A549 (cell line): ENCODE results near the gene COBLL1. TPM values are rescaled to one million over a fixed set of nuclear protein-coding genes. Genes with fewer than 3 reads are reported as not detected.
A peak's percentile ranks its signal among the peaks of the same experiment; 100 is the strongest.

Source experiments
- ATAC-seq, 2 experiments: fragments of 200-7000 bp in 1 of 2; fragments of >200 bp in 1 of 2; cut with Nextera tagmentation in 1 of 2; cut with Tn5 transposase in 1 of 2; 3 replicates each; pipeline versions ENCODE4 v1.8.0 to v1.9.1; 2018 to 2020; ENCODE audit warnings: mild to moderate bottlenecking in 1 of 2, moderate library complexity in 1 of 2
- CTCF ChIA-PET: fragments of 300-600 bp; sonication (Branson Sonifier 250); formaldehyde crosslinking; extraction: SDS; loops from one replicate; lab custom pipeline; 2021; ENCODE audit warnings: antibody characterized with exemption, inconsistent platforms; lab: Yijun Ruan, JAX
- POLR2A ChIA-PET: fragments of 350-600 bp; formaldehyde crosslinking; extraction: SDS; loops from one replicate; lab custom pipeline; 2021; ENCODE audit warnings: antibody characterized with exemption, inconsistent platforms; lab: Yijun Ruan, JAX
- DNase-seq, 2 experiments: peaks; one replicate each; pipeline versions ENCODE4 v3.0.0 to v3.0.0-alpha.2; 2011 to 2016; ENCODE audit warnings: low read depth in 1 of 2, low spot score in 1 of 2
- FAIRE-seq: peaks from 2 replicates; lab custom pipeline; 2011; peaks lifted over from hg19 to GRCh38; lab: Jason Lieb, UNC
- H3K27ac ChIP-seq, 2 experiments: fragments of >200 bp; sonication (Bioruptor Twin); formaldehyde crosslinking; 3 replicates each; pipeline ENCODE4 v1.5.1; 2016 to 2017
- H3K4me1 ChIP-seq: fragments of >200 bp; sonication (Bioruptor Twin); formaldehyde crosslinking; 3 replicates; pipeline ENCODE4 v1.6.1; 2016
- H3K4me2 ChIP-seq: fragments of >200 bp; sonication (Bioruptor Twin); formaldehyde crosslinking; 3 replicates; pipeline ENCODE4 v1.6.1; 2016
- H3K4me3 ChIP-seq: fragments of >200 bp; sonication (Bioruptor Twin); formaldehyde crosslinking; 3 replicates; pipeline ENCODE4 v1.5.1; 2016
- H3K9me3 ChIP-seq: fragments of >200 bp; sonication (Bioruptor Twin); formaldehyde crosslinking; 3 replicates; pipeline ENCODE4 v1.6.1; 2016
- ATOH8 ChIP-seq: fragments of 250-450 bp; sonication (Bioruptor Pico); IDR thresholded peaks from 2 replicates; pipeline ENCODE4 v1.5.0; 2020; ENCODE audit warnings: low read depth, mild to moderate bottlenecking, moderate library complexity
- CEBPB ChIP-seq, 2 experiments: fragments of >200 bp in 1 of 2; sonication (Bioruptor Twin) in 1 of 2; formaldehyde crosslinking in 1 of 2; IDR thresholded peaks; 2 replicates each; pipeline ENCODE4 v1.6.1; 2012 to 2016
- CHD2 ChIP-seq: fragments of 150-350 bp; IDR thresholded peaks from 2 replicates; pipeline ENCODE4 v1.6.1; 2014; ENCODE audit warnings: low read length; ENCODE audit not compliant: partially characterized antibody
- CHD4 ChIP-seq: fragments of 200-600 bp; sonication (generic); IDR thresholded peaks from 2 replicates; pipeline ENCODE4 v1.6.1; 2016; ENCODE audit warnings: antibody characterized with exemption, mild to moderate bottlenecking, borderline replicate concordance
- CTCF ChIP-seq: fragments of >200 bp; sonication (Bioruptor Twin); formaldehyde crosslinking; IDR thresholded peaks from 3 replicates; pipeline ENCODE4 v1.5.1; 2016
- EHMT2 ChIP-seq: fragments of 200-600 bp; sonication (generic); IDR thresholded peaks from 2 replicates; pipeline ENCODE4 v1.6.1; 2016; ENCODE audit warnings: antibody characterized with exemption, low read depth, mild to moderate bottlenecking, moderate library complexity
- EP300 ChIP-seq, 2 experiments: fragments of >200 bp; sonication (Bioruptor Twin); formaldehyde crosslinking; IDR thresholded peaks; 2 replicates in 1 of 2; 3 replicates in 1 of 2; pipeline ENCODE4 v1.6.1; 2016 to 2017
- ESRRA ChIP-seq: fragments of 150-350 bp; IDR thresholded peaks from 2 replicates; pipeline ENCODE4 v1.6.1; 2014; ENCODE audit warnings: mild to moderate bottlenecking, low read length, borderline replicate concordance
- FOSB ChIP-seq: fragments of 250-450 bp; sonication (Bioruptor Pico); IDR thresholded peaks from 2 replicates; pipeline ENCODE4 v1.5.0; 2020; ENCODE audit warnings: mild to moderate bottlenecking, moderate library complexity
- FOSL2 ChIP-seq, 2 experiments: fragments of 450-650 bp in 1 of 2; fragments of >200 bp in 1 of 2; sonication (Bioruptor Twin) in 1 of 2; formaldehyde crosslinking; IDR thresholded peaks; 2 replicates each; pipeline versions ENCODE4 v1.5.0 to v1.6.1; 2016 to 2020; ENCODE audit warnings: mild to moderate bottlenecking in 1 of 2, moderate library complexity in 1 of 2
- FOXS1 ChIP-seq: fragments of 250-450 bp; sonication (Bioruptor Pico); IDR thresholded peaks from 2 replicates; pipeline ENCODE4 v1.5.0; 2020; ENCODE audit warnings: mild to moderate bottlenecking, moderate library complexity
- HDAC2 ChIP-seq: fragments of 200-600 bp; sonication (generic); IDR thresholded peaks from 2 replicates; pipeline ENCODE4 v1.6.1; 2016
- HES2 ChIP-seq: fragments of >200 bp; sonication (Bioruptor Twin); formaldehyde crosslinking; IDR thresholded peaks from 2 replicates; pipeline ENCODE4 v1.6.1; 2016
- HOXB5 ChIP-seq: fragments of 250-450 bp; sonication (Bioruptor Pico); IDR thresholded peaks from 2 replicates; pipeline ENCODE4 v1.5.0; 2020; ENCODE audit warnings: mild to moderate bottlenecking, moderate library complexity
- JUN ChIP-seq, 2 experiments: fragments of >200 bp; sonication (Bioruptor Twin); formaldehyde crosslinking; IDR thresholded peaks; 2 replicates in 1 of 2; 3 replicates in 1 of 2; pipeline ENCODE4 v1.6.1; 2016 to 2017
- JUNB ChIP-seq: fragments of >200 bp; sonication (Bioruptor Twin); formaldehyde crosslinking; IDR thresholded peaks from 2 replicates; pipeline ENCODE4 v1.6.1; 2016
- MAFK ChIP-seq: fragments of 450-650 bp; IDR thresholded peaks from 2 replicates; pipeline ENCODE4 v1.6.1; 2014; ENCODE audit not compliant: partially characterized antibody
- MAX ChIP-seq: IDR thresholded peaks from 2 replicates; pipeline ENCODE4 v1.6.1; 2012
- MYC ChIP-seq: IDR thresholded peaks from 2 replicates; pipeline ENCODE4 v1.6.1; 2012; ENCODE audit warnings: mild to moderate bottlenecking, inconsistent platforms, low read length, improper control_type of control experiment, borderline replicate concordance
- NFE2L2 ChIP-seq: fragments of 150-350 bp; conservative IDR thresholded peaks from 2 replicates; pipeline ENCODE4 v1.6.1; 2014; ENCODE audit warnings: low read length
- PBX3 ChIP-seq: IDR thresholded peaks from 2 replicates; pipeline ENCODE4 v1.6.1; 2012
- POLR2A ChIP-seq: IDR thresholded peaks from 2 replicates; pipeline ENCODE4 v1.6.1; 2012; ENCODE audit warnings: mild to moderate bottlenecking, low read length
- POLR2AphosphoS2 ChIP-seq: conservative IDR thresholded peaks from 2 replicates; pipeline ENCODE4 v1.6.1; 2012; ENCODE audit warnings: low read length, improper control_type of control experiment, inconsistent platforms
- RAD21 ChIP-seq, 2 experiments: fragments of >200 bp in 1 of 2; sonication (Bioruptor Twin) in 1 of 2; formaldehyde crosslinking in 1 of 2; IDR thresholded peaks in 1 of 2; conservative IDR thresholded peaks in 1 of 2; 2 replicates in 1 of 2; 3 replicates in 1 of 2; pipeline ENCODE4 v1.6.1; 2012 to 2018; ENCODE audit warnings: inconsistent platforms in 1 of 2
- RFX5 ChIP-seq: fragments of 450-650 bp; IDR thresholded peaks from 2 replicates; pipeline ENCODE4 v1.7.1; 2014; ENCODE audit warnings: antibody characterized with exemption, mild to moderate bottlenecking, moderate library complexity
- SMC3 ChIP-seq: fragments of >200 bp; sonication (Bioruptor Twin); formaldehyde crosslinking; IDR thresholded peaks from 3 replicates; pipeline ENCODE4 v1.6.1; 2018; ENCODE audit warnings: inconsistent platforms
- SREBF2 ChIP-seq: fragments of 450-650 bp; IDR thresholded peaks from 2 replicates; pipeline ENCODE4 v1.6.1; 2014; ENCODE audit warnings: mild to moderate bottlenecking, moderate library complexity
- TFCP2L1 ChIP-seq: fragments of 250-450 bp; sonication (Bioruptor Pico); IDR thresholded peaks from 2 replicates; pipeline ENCODE4 v1.5.0; 2021; ENCODE audit warnings: mild to moderate bottlenecking
- TP53 ChIP-seq: fragments of 250-450 bp; sonication (Bioruptor Pico); IDR thresholded peaks from 2 replicates; pipeline ENCODE4 v1.5.0; 2021; ENCODE audit warnings: mild to moderate bottlenecking, moderate library complexity
- USF2 ChIP-seq: fragments of 450-650 bp; IDR thresholded peaks from 2 replicates; pipeline ENCODE4 v1.6.1; 2014; ENCODE audit warnings: antibody characterized with exemption
- ZFP36 ChIP-seq: fragments of 450-650 bp; IDR thresholded peaks from 2 replicates; pipeline ENCODE4 v1.6.1; 2014; ENCODE audit warnings: borderline replicate concordance; ENCODE audit not compliant: partially characterized antibody
- ZNF302 ChIP-seq: fragments of 250-450 bp; sonication (Bioruptor Pico); IDR thresholded peaks from 2 replicates; pipeline ENCODE4 v1.9.0; 2021; ENCODE audit warnings: inconsistent platforms, mild to moderate bottlenecking, moderate library complexity
- WGBS: methylation state at CpG from one replicate; pipeline ENCODE4 v1.1.6; 2017; ENCODE audit errors: missing lambda C conversion rate; 5-methylcytosine and 5-hydroxymethylcytosine counted together
- polyA plus RNA-seq, 4 experiments: library from polyadenylated mRNA; depleted of rRNA in 3 of 4; stranded (reverse); fragments of >200 nt; fragmentation: RNase III in 1 of 4; extraction: RNeasy Plus Mini Kit Qiagen cat#74134 plus additional on column Dnase treatment in 1 of 4; gene quantifications; 2 replicates in 3 of 4; 3 replicates in 1 of 4; pipeline ENCODE4 v1.2.3, GENCODE V29; 2011 to 2017

COBLL1 gene
- polyA plus RNA-seq, 2 of the 4 experiments (the other 2 are of a cell fraction) = 2.6 to 5.3 TPM

GRCh38 chr2:164711766-164712138 lies 129.9 kb downstream of the COBLL1 start (continued):
- TF ChIP-seq PBX3 = 0 out of 2 replicates have a peak, but pooled peaks have one; percentile 57
- TF ChIP-seq RAD21 (conservative IDR thresholded peaks at IDR 0.05 in 1 of 2, IDR thresholded peaks at IDR 0.05 in 1 of 2) = 0 out of 5 replicates have a peak, but pooled peaks of 1 of the 2 experiments have one; percentile 13
- no peak for TF ChIP-seq FOXS1 (CRISPR knock-in tag)
- no peak for TF ChIP-seq HDAC2
- no peak for TF ChIP-seq CHD2
- no peak for TF ChIP-seq POLR2AphosphoS2
- TF ChIP-seq MAFK = no peak
- TF ChIP-seq JUN (IDR thresholded peaks at IDR 0.05) = peak in 1 of 2 experiments; percentile 50; a peak in 1 of 5 replicates
- TF ChIP-seq HES2 = no peak
- TF ChIP-seq FOSB = no peak
- no peak for TF ChIP-seq NFE2L2

GRCh38 chr2:164710837-164711765 lies 130.5 kb downstream of the COBLL1 start:
- WGBS = 3% methylated on average over 6 of the region's 6 CpGs
- DNase-seq = peak; percentile 73 to 91
- FAIRE-seq = no peak
- peaks cover 83% of the 10 kb centered on the region for H3K4me1 ChIP-seq
- H3K4me3 ChIP-seq = peak overlapping the region; percentile 5; the same call in 2 of the 3 replicates
- H3K9me3 ChIP-seq = 0 out of 3 replicates have a peak, but pooled peaks cover 5% of the 10 kb centered on the region
- ATAC-seq = peak; percentile 96
- peak overlapping the region; percentile 93 to 98 for H3K27ac ChIP-seq
- ChIA-PET CTCF (no interaction called here), POLR2A (no interaction called here)
- TF ChIP-seq ATOH8 (CRISPR knock-in tag) = no peak
- 0 out of 2 replicates have a peak, but pooled peaks have one; percentile 24 for TF ChIP-seq MAX
- TF ChIP-seq SREBF2 = no peak
- TF ChIP-seq TP53 (CRISPR knock-in tag) = no peak
- 0 out of 2 replicates have a peak, but pooled peaks have one; percentile 26 for TF ChIP-seq HDAC2
- TF ChIP-seq SMC3 = no peak
- TF ChIP-seq MYC = no peak
- no peak for TF ChIP-seq RFX5
- no peak for TF ChIP-seq FOXS1 (CRISPR knock-in tag)
- peak; percentile 64 for TF ChIP-seq MAFK
- TF ChIP-seq EHMT2 = 0 out of 2 replicates have a peak, but pooled peaks have one; percentile 11
- no peak for TF ChIP-seq CTCF
- no peak for TF ChIP-seq POLR2A
- peak; percentile 37; the same call in 1 of the 2 replicates for TF ChIP-seq CHD4
- 0 out of 2 replicates have a peak, but pooled peaks have one; percentile 68 for TF ChIP-seq HOXB5
- peak; percentile 25; the same call in 1 of the 2 replicates for TF ChIP-seq FOSL2 (IDR thresholded peaks at IDR 0.05)
- TF ChIP-seq FOSL2 (CRISPR knock-in tag; IDR thresholded peaks at IDR 0.05) = no peak; the same call in 1 of the 2 replicates
- no peak for TF ChIP-seq TFCP2L1 (CRISPR knock-in tag)
- TF ChIP-seq JUNB = peak; percentile 78
- no peak for TF ChIP-seq ESRRA
- TF ChIP-seq ZNF302 (CRISPR knock-in tag) = no peak
- TF ChIP-seq USF2 = no peak
- no peak for TF ChIP-seq FOSB
- no peak for TF ChIP-seq CEBPB (IDR thresholded peaks at IDR 0.05)
- TF ChIP-seq ZFP36 = no peak
- TF ChIP-seq EP300 (IDR thresholded peaks at IDR 0.05) = 0 out of 5 replicates have a peak, but pooled peaks of 1 of the 2 experiments have one; percentile 19
- H3K4me2 ChIP-seq = peak overlapping the region; percentile 84
